Loucy (cell line): Measurements from ENCODE around the gene ITLN1.

ENCODE experiments used
- H2AFZ ChIP-seq: fragments of 200-600 bp; sonication (generic); 2 replicates; pipeline ENCODE4 v1.6.0; 2016; ENCODE audit warnings: antibody characterized with exemption, mild to moderate bottlenecking, low read length, moderate library complexity
- H3F3A ChIP-seq: fragments of 200-600 bp; 2 replicates; pipeline ENCODE4 v1.6.0; 2016; ENCODE audit warnings: antibody characterized with exemption, low read depth, mild to moderate bottlenecking
- H3K27me3 ChIP-seq: fragments of 200-600 bp; sonication (generic); 2 replicates; pipeline ENCODE4 v1.6.1; 2014; ENCODE audit warnings: low read length, mild to moderate bottlenecking; ENCODE audit not compliant: insufficient read depth, poor library complexity, severe bottlenecking
- H3K36me3 ChIP-seq: fragments of 200-600 bp; sonication (generic); 2 replicates; pipeline ENCODE4 v1.6.1; 2016; ENCODE audit warnings: low read length; ENCODE audit not compliant: insufficient read depth
- H3K4me1 ChIP-seq: fragments of 200-600 bp; sonication (generic); 2 replicates; pipeline ENCODE4 v1.5.1; 2014; ENCODE audit warnings: low read length, mild to moderate bottlenecking; ENCODE audit not compliant: insufficient read depth, poor library complexity, severe bottlenecking
- H3K4me2 ChIP-seq: fragments of 200-600 bp; sonication (generic); 2 replicates; pipeline ENCODE4 v1.6.0; 2014; ENCODE audit warnings: antibody characterized with exemption, low read length, low read depth, mild to moderate bottlenecking; ENCODE audit not compliant: poor library complexity, severe bottlenecking
- H3K4me3 ChIP-seq: fragments of 200-600 bp; sonication (generic); 2 replicates; pipeline ENCODE4 v1.5.1; 2014; ENCODE audit warnings: low read length, mild to moderate bottlenecking, mixed read lengths; ENCODE audit not compliant: poor library complexity, severe bottlenecking
- H3K79me2 ChIP-seq: fragments of 200-600 bp; sonication (generic); 2 replicates; pipeline ENCODE4 v1.6.1; 2014; ENCODE audit warnings: low read length; ENCODE audit not compliant: insufficient read depth
- H3K9ac ChIP-seq: fragments of 200-600 bp; sonication (generic); 2 replicates; pipeline ENCODE4 v1.6.0; 2014; ENCODE audit warnings: mild to moderate bottlenecking, low read depth, low read length, moderate library complexity; ENCODE audit not compliant: poor library complexity, severe bottlenecking
- H3K9me2 ChIP-seq: fragments of 200-600 bp; sonication (generic); replicated peaks from 2 replicates; pipeline ENCODE4 v1.6.1; 2016; ENCODE audit warnings: low read depth, low read length, mixed read lengths
- H3K9me3 ChIP-seq: fragments of 200-600 bp; sonication (generic); 2 replicates; pipeline ENCODE4 v1.6.1; 2014; ENCODE audit warnings: mild to moderate bottlenecking, antibody characterized with exemption, low read length, low read depth; ENCODE audit not compliant: insufficient read depth
- H4K20me1 ChIP-seq: fragments of 200-600 bp; sonication (generic); 2 replicates; pipeline ENCODE4 v1.6.0; 2014; ENCODE audit warnings: antibody characterized with exemption, low read length, mild to moderate bottlenecking; ENCODE audit not compliant: insufficient read depth, poor library complexity, severe bottlenecking
- EZH2phosphoT487 ChIP-seq: fragments of 200-600 bp; IDR thresholded peaks from 2 replicates; pipeline ENCODE4 v1.6.1; 2018; ENCODE audit warnings: antibody characterized with exemption, mild to moderate bottlenecking, moderate library complexity, borderline replicate concordance
- TF ChIP-seq, protein P1 (sequence below): fragments of 200-600 bp; sonication (generic); conservative IDR thresholded peaks from 2 replicates; pipeline ENCODE4 v1.5.1; 2014; ENCODE audit warnings: mild to moderate bottlenecking, antibody characterized with exemption, low read length

The ITLN1 gene

DNA sequence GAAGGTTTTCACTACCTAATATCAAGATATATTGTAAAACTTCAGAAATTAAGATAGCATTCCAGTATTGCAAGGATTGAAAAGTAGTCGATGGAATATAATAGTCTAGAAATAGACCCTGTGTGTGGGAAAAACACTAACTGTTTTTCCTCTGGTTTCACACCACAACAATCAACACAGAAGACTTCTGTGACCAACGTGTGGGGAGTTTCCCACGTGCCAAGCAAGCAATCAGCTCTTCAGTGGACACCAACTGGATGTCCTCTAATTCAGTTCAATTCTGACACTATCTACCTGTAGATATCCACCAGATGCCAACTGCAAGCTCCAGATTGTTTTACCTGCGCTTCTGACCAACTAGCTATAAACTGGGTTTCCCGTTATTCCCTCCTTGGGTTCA, 34.4 kb downstream of the ITLN1 start:
- Histone ChIP-seq H3K36me3 (peaks cover 10% of the 10 kb centered on the region; the same call in 1 of the 2 replicates), H3K4me3 (peak overlapping the region; percentile 45), H4K20me1 (peaks cover 9% of the 10 kb centered on the region), H3K9ac (no peak overlapping the region), H3K4me2 (peak overlapping the region; percentile 41), H3K4me1 (peaks cover 63% of the 10 kb centered on the region), H3K27me3 (no peaks in the 10 kb centered on the region), H3K9me2 (no peaks in the 10 kb centered on the region), H2AFZ (no peak overlapping the region), H3K79me2 (peaks cover 95% of the 10 kb centered on the region), H3F3A (peaks cover 11% of the 10 kb centered on the region; the same call in 1 of the 2 replicates), H3K9me3 (0 out of 2 replicates have a peak, but pooled peaks cover 3% of the 10 kb centered on the region)
- TF ChIP-seq, protein P1, sequence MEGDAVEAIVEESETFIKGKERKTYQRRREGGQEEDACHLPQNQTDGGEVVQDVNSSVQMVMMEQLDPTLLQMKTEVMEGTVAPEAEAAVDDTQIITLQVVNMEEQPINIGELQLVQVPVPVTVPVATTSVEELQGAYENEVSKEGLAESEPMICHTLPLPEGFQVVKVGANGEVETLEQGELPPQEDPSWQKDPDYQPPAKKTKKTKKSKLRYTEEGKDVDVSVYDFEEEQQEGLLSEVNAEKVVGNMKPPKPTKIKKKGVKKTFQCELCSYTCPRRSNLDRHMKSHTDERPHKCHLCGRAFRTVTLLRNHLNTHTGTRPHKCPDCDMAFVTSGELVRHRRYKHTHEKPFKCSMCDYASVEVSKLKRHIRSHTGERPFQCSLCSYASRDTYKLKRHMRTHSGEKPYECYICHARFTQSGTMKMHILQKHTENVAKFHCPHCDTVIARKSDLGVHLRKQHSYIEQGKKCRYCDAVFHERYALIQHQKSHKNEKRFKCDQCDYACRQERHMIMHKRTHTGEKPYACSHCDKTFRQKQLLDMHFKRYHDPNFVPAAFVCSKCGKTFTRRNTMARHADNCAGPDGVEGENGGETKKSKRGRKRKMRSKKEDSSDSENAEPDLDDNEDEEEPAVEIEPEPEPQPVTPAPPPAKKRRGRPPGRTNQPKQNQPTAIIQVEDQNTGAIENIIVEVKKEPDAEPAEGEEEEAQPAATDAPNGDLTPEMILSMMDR, result no peak
- no peak for TF ChIP-seq EZH2phosphoT487

DNA sequence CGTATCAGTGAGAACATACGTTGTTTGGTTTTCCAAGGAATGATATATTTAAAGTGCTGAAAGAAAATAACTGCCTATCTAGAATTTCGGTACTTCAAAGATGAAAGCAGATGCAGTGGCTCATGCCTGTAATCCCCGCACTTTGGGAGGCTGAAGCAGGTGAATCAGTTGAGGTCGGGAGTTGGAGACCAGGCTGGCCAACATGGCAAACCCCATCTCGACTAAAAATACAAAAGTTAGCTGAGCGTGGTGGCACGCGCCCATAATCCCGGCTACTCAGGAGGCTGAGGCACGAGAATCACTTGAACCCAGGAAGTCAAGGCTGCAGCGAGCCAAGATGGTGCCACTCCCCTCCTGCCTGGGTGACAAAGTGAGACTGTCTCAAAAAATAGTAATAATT, 38.7 kb downstream of the ITLN1 start:
- no peaks in the 10 kb centered on the region for H3K27me3 ChIP-seq
- no peak overlapping the region for H3K4me2 ChIP-seq
- no peak overlapping the region for H3K4me3 ChIP-seq
- H3K79me2 ChIP-seq, result peaks cover 97% of the 10 kb centered on the region
- H3F3A ChIP-seq, result 0 out of 2 replicates have a peak, but pooled peaks cover 4% of the 10 kb centered on the region
- H3K36me3 ChIP-seq, result peaks cover 16% of the 10 kb centered on the region; the same call in 1 of the 2 replicates
- H3K4me1 ChIP-seq, result peaks cover 77% of the 10 kb centered on the region
- no peaks in the 10 kb centered on the region for H3K9me2 ChIP-seq
- TF ChIP-seq, protein P1, result no peak
- TF ChIP-seq EZH2phosphoT487, result no peak
- peaks cover 9% of the 10 kb centered on the region for H4K20me1 ChIP-seq
- no peak overlapping the region for H3K9ac ChIP-seq
- H2AFZ ChIP-seq, result no peak overlapping the region
- no peaks in the 10 kb centered on the region for H3K9me3 ChIP-seq

DNA sequence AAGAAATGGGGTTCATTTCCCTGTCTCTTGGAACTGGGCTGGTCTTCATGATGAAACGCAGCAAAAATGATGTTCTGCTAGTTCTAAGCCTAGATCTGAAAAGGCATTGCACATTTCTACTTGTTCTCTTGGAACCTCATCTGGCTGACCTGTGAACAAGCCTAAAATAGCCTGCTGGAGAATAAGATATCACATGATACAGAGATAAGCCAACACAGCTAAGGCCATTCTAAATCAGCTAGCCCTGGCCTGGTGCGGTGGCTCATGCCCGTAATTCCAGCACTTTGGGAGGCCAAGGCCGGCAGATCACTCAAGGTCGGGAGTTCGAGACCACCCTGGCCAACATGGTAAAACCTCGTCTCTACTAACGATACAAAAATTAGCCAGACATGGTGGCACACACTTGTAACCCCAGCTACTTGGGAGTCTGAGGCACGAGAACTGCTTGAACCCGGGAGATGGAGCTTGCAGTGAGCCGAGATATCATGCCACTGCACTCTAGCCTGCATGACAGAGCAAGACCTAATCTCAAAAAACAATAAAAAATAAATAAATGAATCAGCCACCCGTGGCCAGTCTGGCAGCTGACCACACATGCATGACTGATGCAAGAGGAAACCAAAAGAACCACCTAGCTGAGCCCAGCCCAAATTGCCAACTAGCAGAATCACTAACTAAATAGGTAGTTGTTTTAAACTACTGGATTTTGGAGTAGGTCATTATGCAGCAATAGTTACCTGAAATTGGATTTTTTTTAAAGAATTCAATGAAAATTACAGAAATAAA, 40.3 kb downstream of the ITLN1 start:
- Histone ChIP-seq H3K79me2 (peaks cover 96% of the 10 kb centered on the region), H3K9me2 (no peaks in the 10 kb centered on the region), H3F3A (0 out of 2 replicates have a peak, but pooled peaks cover 4% of the 10 kb centered on the region), H3K4me1 (peaks cover 75% of the 10 kb centered on the region), H3K27me3 (no peaks in the 10 kb centered on the region), H3K36me3 (peaks cover 29% of the 10 kb centered on the region; the same call in 1 of the 2 replicates), H2AFZ (no peak overlapping the region), H3K9me3 (no peaks in the 10 kb centered on the region), H3K4me2 (peak overlapping the region; percentile 56), H4K20me1 (peaks cover 6% of the 10 kb centered on the region), H3K9ac (peak overlapping the region; percentile 57), H3K4me3 (peak overlapping the region; percentile 15)
- TF ChIP-seq, protein P1, result no peak
- TF ChIP-seq EZH2phosphoT487, result no peak
